Measurements from ENCODE around the gene SNX21. TPM values are rescaled to one million over a fixed set of nuclear protein-coding genes. Genes with fewer than 3 reads are reported as not detected.

The SNX21 gene
- polyA plus RNA-seq, 3 donors, result 9.2 to 50.9 (median 48.6) TPM

DNA sequence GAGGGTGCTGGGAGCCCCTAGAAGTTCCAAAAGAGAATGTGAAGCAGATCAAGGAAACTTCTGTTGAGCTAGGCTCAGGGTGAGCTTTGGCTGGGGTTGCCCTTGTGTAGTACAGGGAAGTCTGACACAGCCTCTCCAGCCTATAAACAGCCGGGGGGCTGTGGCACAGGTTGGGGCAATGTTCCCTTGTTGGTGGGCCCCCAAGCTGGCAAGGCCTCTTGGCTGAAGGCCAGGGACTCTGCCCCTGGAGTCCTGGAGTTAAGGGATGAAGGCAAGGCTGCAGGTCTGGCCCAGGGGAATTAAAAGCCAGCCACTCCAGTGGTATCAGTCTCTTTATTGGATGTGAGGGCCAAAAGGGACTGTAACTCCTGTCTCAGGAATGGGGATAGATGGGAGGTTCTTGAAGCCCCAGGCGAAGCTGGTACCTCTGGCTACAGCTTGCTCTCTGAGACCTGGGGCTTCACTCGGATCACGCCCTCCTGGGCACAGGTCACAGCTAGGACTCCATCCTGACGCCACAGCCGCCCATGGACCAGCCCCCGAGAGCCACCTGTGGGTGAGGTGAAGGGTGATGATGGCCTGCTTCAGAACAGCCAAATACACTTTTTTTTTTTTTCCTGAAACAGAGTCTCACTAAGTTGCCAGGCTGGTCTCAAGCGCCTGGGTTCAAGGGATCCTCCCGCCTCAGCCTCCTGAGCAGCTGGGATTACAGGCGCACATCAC, 8.0 kb downstream of the SNX21 start:
- no peak overlapping the region for H3K27ac ChIP-seq (ENCODE audit: low read depth, low read length)
- 93 to 94% (median 93%) methylated on average over 10 of the region's 10 CpGs for WGBS, 3 donors

GRCh38 chr20:45842169-45842812, 8.7 kb downstream of the SNX21 start:
- no peak overlapping the region for H3K27ac ChIP-seq (ENCODE audit: low read depth, low read length)
- 31 to 68% (median 31%) methylated on average over 5 of the region's 5 CpGs for WGBS, 3 donors

DNA sequence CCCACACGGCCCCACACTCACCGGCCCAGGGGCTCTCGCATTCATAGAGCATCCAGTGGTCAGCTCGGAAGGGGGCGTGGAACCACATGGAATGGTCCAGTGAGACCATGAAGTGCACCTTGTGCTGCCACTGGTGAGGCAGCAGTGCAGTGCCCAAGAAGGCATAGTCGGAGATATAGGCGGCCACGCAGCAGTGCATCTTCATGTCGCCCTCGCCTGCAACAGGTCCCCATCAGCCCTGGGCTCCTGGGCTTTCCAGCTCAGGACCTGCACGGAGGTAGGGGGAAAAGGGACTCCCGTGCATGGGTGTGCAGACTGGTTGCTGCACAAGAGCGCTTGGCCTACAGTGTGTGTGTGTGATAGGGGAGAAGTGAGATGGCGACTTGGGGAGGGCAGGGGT, 9.9 kb downstream of the SNX21 start:
- 91 to 93% (median 92%) methylated on average over 14 of the region's 14 CpGs for WGBS, 3 donors

DNA sequence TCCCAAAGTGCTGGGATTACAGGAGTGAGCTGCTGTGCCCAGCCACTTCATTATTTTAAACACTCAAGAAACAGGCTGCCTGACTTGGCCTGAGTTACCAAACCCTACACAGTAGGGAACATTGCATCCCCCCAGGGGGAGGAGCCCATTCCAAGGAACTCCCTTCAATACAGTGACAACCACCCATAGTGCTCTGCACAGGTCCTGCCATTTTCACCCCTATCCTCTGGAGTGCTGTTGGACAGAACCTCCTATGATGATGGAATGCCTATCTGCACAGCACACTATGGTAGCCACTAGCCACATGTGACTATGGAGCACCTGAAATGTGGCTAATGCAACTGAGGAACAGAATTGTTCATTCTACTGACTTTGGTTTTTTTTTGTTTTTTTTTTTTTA, 11.9 kb downstream of the SNX21 start:
- no peak overlapping the region for H3K27ac ChIP-seq (ENCODE audit: low read depth, low read length)

More for the DNA sequence above, 9.9 kb downstream of the SNX21 start:
- no peak overlapping the region for H3K27ac ChIP-seq (ENCODE audit: low read depth, low read length)

- H3K27ac ChIP-seq (ENCODE audit: low read depth, low read length), result no peak overlapping the region
- WGBS, 3 donors, result 93 to 98% (median 96%) methylated on average over 8 of the region's 8 CpGs
Measured at GRCh38 chr20:45848421-45848820, 14.8 kb downstream of the SNX21 start.

DNA sequence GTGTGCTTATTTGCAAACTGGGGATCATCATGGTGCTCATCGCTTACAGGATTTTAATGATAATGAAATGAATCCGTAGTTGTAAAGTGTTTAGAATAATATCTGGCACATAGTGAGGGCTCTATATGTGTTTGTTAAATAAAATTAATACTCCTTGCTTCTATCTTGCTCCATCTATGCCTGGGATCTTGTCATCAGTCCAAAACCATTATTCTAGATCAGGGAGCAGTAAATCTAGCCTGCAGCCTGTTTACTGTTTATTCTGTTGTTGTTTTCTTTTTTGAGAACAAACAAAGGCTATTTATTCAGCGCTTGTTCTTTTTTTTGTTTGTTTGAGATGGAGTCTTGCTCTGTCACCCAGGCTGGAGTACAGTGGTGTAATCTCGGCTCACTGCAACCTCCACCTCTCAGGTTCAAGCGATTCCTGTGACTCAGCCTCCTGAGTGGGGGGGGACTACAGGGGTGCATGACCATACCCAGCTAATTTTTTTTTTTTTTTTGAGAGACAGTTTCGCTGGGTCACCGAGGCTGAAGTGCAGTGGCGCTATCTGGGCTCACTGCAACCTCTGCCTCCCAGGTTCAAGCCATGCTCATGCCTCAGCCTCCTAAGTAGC, 15.5 kb downstream of the SNX21 start:
- H3K27ac ChIP-seq (ENCODE audit: low read depth, low read length), result no peak overlapping the region
- WGBS, 3 donors, result 94 to 95% (median 94%) methylated on average over 8 of the region's 8 CpGs

DNA sequence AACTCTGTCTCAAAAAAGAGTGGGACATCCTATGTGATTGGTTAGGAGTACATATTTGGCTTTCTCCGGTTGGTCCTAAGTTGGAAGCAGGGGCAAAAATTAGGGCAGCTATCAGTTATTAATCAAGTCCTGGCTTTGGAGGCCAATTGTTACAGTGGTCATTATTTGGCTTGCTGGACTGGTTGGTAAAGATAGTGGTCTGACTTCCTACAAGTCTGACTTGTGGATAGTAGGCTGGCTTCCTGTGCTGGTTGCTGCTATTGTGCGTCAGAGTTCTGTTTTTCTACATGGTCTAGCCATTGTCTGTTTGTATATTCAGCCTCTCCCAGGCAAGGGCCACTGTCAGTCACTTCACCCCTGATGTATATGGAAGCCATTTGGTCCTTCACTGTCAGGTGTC, 16.6 kb downstream of the SNX21 start:
- WGBS, 3 donors, result 95 to 100% (median 97%) methylated on average over 2 of the region's 2 CpGs
- no peak overlapping the region for H3K27ac ChIP-seq (ENCODE audit: low read depth, low read length)

DNA sequence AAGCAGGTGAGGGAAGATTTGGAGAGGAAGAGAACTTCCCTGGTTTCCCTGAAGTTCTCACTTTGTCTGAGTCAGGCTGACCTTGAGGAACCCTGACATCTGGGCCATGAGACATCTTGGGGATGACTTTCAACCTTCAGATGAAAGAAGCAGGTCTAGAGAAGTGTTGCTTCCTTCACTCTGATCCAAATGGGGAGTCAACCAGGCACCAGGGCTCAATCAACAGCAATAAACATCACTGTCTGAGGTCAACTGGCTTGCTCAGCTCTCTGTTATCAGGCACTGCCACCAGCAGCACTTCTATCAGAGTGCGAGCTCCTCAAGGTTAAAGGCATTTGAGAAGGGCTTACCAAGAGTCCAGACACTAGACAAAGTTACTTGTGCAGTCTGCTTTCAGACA, 17.3 kb downstream of the SNX21 start:
- 48 to 100% (median 88%) methylated on average over 1 of the region's 1 CpG for WGBS, 3 donors
- no peak overlapping the region for H3K27ac ChIP-seq (ENCODE audit: low read depth, low read length)

DNA sequence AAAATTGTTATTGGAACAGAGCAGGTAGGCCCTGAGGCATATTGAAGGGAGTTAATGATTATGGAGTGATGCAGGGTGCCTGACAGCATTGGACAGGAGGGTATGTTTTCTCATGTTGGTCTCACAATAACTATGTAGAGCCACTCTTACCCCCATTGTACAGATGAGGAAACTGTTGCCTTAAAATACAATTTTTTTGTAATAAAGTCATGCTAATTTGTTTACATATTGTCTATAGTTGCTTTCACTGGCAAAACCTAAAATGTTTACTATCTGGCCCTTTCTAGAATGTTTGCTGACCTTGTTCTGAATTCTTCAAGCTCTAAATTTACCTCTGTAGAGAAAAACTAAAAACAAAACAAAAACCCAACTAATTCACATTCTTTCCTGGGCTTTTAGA, 17.9 kb downstream of the SNX21 start:
- no peak overlapping the region for H3K27ac ChIP-seq (ENCODE audit: low read depth, low read length)

DNA sequence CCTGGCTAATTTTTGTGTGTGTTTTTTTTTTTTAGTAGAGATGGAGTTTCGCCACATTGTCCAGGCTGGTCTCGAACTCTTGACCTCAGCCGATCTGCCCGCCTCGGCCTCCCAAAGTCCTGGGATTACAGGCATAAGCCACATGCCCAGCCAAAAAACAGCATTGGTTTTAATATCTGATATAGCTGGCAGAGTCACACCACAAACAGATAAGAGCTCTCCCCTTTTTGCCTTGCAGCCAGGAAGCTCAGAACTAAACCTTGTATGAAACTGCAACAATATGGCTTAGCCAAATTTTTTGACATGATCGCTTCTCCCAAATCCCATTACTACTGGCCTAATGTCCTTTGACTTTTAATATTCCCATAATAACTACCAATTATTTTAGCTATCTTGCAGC, 18.7 kb downstream of the SNX21 start:
- 96 to 99% (median 97%) methylated on average over 6 of the region's 6 CpGs for WGBS, 3 donors
- no peak overlapping the region for H3K27ac ChIP-seq (ENCODE audit: low read depth, low read length)

DNA sequence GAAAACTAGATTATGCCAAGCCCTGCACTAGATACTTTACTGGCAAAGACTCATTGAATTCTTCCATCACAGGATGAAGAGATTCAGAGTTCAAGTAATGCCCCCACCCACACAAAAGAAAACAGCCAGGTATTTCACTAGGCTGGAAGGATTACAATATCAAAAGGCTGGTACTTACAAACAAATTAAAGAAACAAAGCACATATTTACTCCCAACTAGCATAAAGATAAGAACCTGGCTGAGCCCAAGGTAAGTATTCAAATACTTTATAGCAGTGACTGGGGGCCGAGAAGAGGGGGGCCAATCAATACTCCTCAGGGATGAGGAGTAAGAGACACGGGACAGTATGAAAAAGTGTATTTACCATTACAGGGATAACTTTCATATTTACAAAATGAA, 19.9 kb downstream of the SNX21 start:
- H3K27ac ChIP-seq (ENCODE audit: low read depth, low read length), result no peak overlapping the region
- 27 to 87% (median 84%) methylated on average over 2 of the region's 2 CpGs for WGBS, 3 donors

GRCh38 chr20:45857114-45857881, 23.7 kb downstream of the SNX21 start, which contains the start of the genes ACOT8 and ZSWIM3:
Gene ACOT8, minus strand, starts transcription at chr20:45857392. Its CDS starts 77 bp downstream, at chr20:45857315.
Gene ZSWIM3, plus strand, starts transcription at chr20:45857614. Its CDS starts 212 bp downstream, at chr20:45857826.
- WGBS, 3 donors, result 0 to 1% (median 0%) methylated on average over 35 to 36 of the region's 36 CpGs
- no peak within 1 kb of the TSS for H3K27ac ChIP-seq (ENCODE audit: low read depth, low read length)

DNA sequence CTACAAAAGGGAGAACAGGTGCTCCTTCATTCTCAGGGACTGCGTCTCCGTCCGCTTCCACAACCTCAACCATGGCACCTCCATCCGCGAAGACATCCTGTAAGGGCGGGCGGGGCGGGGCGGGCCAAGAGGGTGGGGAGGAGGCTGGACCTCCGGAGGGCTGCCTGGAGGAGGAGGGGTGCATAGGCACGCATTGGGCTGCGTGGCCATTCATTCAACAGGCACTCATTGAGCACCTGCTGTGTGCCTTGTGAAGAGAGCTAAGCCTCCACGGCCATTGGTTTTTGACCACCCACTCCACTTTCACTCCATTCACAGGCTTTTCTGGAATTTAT, 24.2 kb downstream of the SNX21 start:
- H3K27ac ChIP-seq (ENCODE audit: low read depth, low read length), result no peak overlapping the region
- 5 to 15% (median 11%) methylated on average over 12 to 13 of the region's 13 CpGs for WGBS, 3 donors

DNA sequence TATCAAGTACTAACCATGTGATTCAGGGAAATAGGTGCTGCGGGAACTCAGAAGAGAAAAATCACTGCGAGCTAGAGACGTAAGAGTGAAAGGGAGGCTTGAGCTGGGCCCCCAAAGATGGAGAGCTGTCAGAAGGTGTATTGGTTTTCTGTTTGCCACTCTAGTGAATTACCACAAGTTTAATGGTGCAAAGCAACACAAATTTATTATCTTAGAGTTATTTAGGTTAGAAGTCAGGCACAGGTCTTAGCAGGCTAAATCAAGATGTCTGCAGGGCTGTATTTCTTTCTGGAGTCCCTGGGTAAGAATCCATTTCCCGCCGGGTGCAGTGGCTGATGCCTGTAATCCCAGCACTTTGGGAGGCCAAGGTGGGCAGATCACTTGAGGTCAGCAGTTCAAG, 26.3 kb downstream of the SNX21 start:
- no peak overlapping the region for H3K27ac ChIP-seq (ENCODE audit: low read depth, low read length)
- WGBS, 3 donors, result 89 to 97% (median 94%) methylated on average over 5 of the region's 5 CpGs

DNA sequence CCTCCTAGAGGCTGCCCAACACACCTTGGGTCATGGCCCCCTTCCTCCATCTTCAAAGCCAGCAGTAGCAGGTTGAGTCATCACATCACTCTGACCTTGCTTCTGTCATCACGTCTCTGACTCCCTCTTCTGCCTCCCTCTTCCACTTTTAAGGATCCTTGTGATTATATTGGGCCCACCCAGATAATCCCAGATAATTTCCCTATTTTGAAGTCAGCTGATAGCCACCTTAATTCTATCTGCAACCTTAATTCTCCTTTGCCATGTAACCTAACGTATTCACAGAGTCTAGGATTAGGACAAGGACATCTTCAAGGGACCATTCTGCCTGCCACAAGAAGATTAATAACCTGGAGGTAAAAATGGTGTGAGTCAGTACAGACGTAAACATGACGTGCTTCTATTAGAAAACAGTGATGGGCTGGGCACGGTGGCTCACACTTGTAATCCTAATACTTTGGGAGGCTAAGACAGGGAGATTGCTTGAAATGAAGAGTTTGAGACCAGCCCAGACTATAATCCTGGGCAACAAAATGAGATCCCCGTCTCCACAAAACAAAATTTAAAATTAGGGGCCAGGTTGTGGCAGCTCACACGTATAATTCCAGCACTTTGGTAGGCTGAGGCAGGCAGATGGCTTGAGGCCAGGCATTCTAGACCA, 27.1 kb downstream of the SNX21 start:
- WGBS, 3 donors, result 66 to 76% (median 74%) methylated on average over 7 of the region's 7 CpGs
- no peak overlapping the region for H3K27ac ChIP-seq (ENCODE audit: low read depth, low read length)

DNA sequence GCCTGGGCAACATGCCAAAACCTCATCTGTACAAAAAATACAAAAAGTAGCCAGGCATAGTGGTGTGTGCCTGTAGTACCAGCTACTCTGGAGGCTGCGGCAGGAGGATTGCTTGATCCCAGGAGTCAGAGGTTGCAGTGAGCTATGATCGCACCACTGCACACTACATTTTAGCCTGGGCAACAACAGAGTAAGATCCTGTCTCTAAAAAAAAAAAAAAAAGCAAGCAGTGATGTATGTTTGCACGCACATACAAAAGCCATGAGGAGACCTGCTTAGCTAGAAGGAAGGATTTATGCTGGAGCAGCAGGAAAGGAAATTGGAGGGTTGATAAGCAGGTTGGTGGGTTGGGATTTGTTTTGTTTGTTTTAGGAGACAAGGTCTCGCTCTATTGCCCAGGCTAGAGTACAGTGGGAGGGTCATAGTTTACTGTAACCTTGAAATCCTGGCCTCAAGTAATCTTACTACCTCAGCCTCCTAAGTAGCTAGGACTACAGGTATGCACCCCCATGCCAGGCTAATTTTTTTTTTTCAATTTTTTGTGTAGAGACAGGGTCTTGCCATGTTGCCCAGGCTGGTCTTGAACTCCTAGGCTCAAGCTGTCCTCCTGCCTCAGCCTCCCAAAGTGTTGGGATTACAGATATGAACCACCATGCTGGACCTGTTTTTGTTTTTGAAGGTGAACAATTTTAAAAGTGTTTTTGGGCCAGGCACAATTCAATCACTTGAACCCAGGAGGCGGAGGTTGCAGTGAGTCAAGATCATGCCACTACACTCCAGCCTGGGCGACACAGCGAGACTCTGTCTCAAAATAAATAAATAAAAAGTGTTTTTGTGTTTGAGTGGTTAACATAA, 27.8 kb downstream of the SNX21 start:
- no peak overlapping the region for H3K27ac ChIP-seq (ENCODE audit: low read depth, low read length)
- WGBS, 3 donors, result 82 to 97% (median 93%) methylated on average over 7 of the region's 7 CpGs

- WGBS, 3 donors, result 84 to 93% (median 90%) methylated on average over 7 of the region's 7 CpGs
Measured at GRCh38 chr20:45863543-45864470, 30.2 kb downstream of the SNX21 start.

More at GRCh38 chr20:45863543-45864470, 30.2 kb downstream of the SNX21 start:
- no peak overlapping the region for H3K27ac ChIP-seq (ENCODE audit: low read depth, low read length)

All from adipose tissue (tissue), 3 donors.